GM12878 (cell line): ENCODE measurements around the gene CADPS. TPM values are rescaled to one million over a fixed set of nuclear protein-coding genes. Genes with fewer than 3 reads are reported as not detected.

Experiments
- ATAC-seq: fragments of 200-7000 bp; cut with Tn5 transposase; 3 replicates; pipeline ENCODE4 v1.9.1; 2020; ENCODE audit warnings: mild to moderate bottlenecking, moderate library complexity
- BruUV-seq: library from RNA; stranded (reverse); fragments of 400-500 nt; replicated peaks from 2 replicates; lab custom pipeline; 2021; lab: Mats Ljungman, UMichigan
- CTCF ChIA-PET: fragments of 300-600 bp; sonication (Branson Sonifier 250); formaldehyde crosslinking; extraction: SDS; loops from one replicate; lab custom pipeline; 2021; ENCODE audit warnings: inconsistent platforms; lab: Yijun Ruan, JAX
- POLR2A ChIA-PET: fragments of 350-600 bp; formaldehyde crosslinking; extraction: SDS; loops from one replicate; lab custom pipeline; 2021; ENCODE audit warnings: inconsistent platforms; lab: Charles Lee
- RAD21 ChIA-PET: fragments of 300-600 bp; sonication (Branson Sonifier 250); formaldehyde crosslinking; loops from one replicate; lab custom pipeline; 2023; ENCODE audit warnings: antibody characterized with exemption; ENCODE audit not compliant: unreplicated experiment; lab: Charles Lee
- SMC1A ChIA-PET: fragments of 300-600 bp; sonication (Branson Sonifier 250); formaldehyde crosslinking; loops from one replicate; lab custom pipeline; 2023; ENCODE audit not compliant: unreplicated experiment, uncharacterized antibody; lab: Charles Lee
- DNase-seq: peaks from one replicate; pipeline ENCODE4 v3.0.0-alpha.2; 2011; ENCODE audit warnings: low read depth, low spot score
- FAIRE-seq: peaks from 3 replicates; lab custom pipeline; 2011; peaks lifted over from hg19 to GRCh38; lab: Jason Lieb, UNC
- H2AFZ ChIP-seq: 2 replicates; pipeline ENCODE4 v1.6.0; 2011; ENCODE audit warnings: low read depth, low read length, control low read depth; ENCODE audit not compliant: control insufficient read depth
- H3K27ac ChIP-seq: 2 replicates; pipeline ENCODE4 v1.5.1; 2011; ENCODE audit warnings: control low read depth; ENCODE audit not compliant: control insufficient read depth, insufficient read depth
- H3K27me3 ChIP-seq, 2 experiments: replicated peaks in 1 of 2; 2 replicates each; pipeline versions ENCODE4 v1.6.0 to v1.6.1; 2011; ENCODE audit warnings: low read length in 1 of 2; ENCODE audit not compliant: control insufficient read depth in 2 of 2, insufficient read depth in 2 of 2
- H3K36me3 ChIP-seq, 2 experiments: 2 replicates each; pipeline ENCODE4 v1.5.1; 2011; ENCODE audit warnings: low read length in 1 of 2; ENCODE audit not compliant: control insufficient read depth in 2 of 2, insufficient read depth in 2 of 2
- H3K4me1 ChIP-seq: 2 replicates; pipeline ENCODE4 v1.6.1; 2011; ENCODE audit warnings: mild to moderate bottlenecking, low read length, moderate library complexity, mixed read lengths; ENCODE audit not compliant: control insufficient read depth, insufficient read depth
- H3K4me2 ChIP-seq: 2 replicates; pipeline ENCODE4 v1.6.0; 2011; ENCODE audit warnings: control low read depth; ENCODE audit not compliant: control insufficient read depth, insufficient read depth
- H3K4me3 ChIP-seq: fragments of 200-600 bp; sonication (generic); 2 replicates; pipeline ENCODE4 v1.5.1; 2016
- H3K79me2 ChIP-seq: 2 replicates; pipeline ENCODE4 v1.6.0; 2011; ENCODE audit warnings: low read length; ENCODE audit not compliant: control insufficient read depth, insufficient read depth
- H3K9ac ChIP-seq: 2 replicates; pipeline ENCODE4 v1.8.0; 2011; ENCODE audit warnings: low read length, control low read depth, mixed read lengths; ENCODE audit not compliant: control insufficient read depth, insufficient read depth
- H3K9me3 ChIP-seq: replicated peaks from 3 replicates; pipeline ENCODE4 v1.5.1; 2011; ENCODE audit warnings: mild to moderate bottlenecking, low read length; ENCODE audit not compliant: control insufficient read depth, insufficient read depth
- H4K20me1 ChIP-seq: 2 replicates; pipeline ENCODE4 v1.6.0; 2011; ENCODE audit not compliant: control insufficient read depth, insufficient read depth
- CEBPZ ChIP-seq: fragments of 150-350 bp; IDR thresholded peaks from 2 replicates; pipeline ENCODE4 v1.6.1; 2016; ENCODE audit warnings: low read depth, low read length
- IRF3 ChIP-seq: fragments of 450-650 bp; IDR thresholded peaks from 2 replicates; pipeline ENCODE4 v1.6.1; 2014; ENCODE audit warnings: mild to moderate bottlenecking
- MYC ChIP-seq: IDR thresholded peaks from 2 replicates; pipeline ENCODE4 v1.6.1; 2011; ENCODE audit warnings: mild to moderate bottlenecking, low read length, moderate library complexity, inconsistent platforms; ENCODE audit not compliant: insufficient read depth, insufficient replicate concordance, insufficient read length, severe bottlenecking
- NRF1 ChIP-seq: conservative IDR thresholded peaks from 2 replicates; pipeline ENCODE4 v1.6.1; 2011; ENCODE audit warnings: mild to moderate bottlenecking, low read depth, low read length, improper control_type of control experiment
- SMAD1 ChIP-seq: fragments of 450-650 bp; IDR thresholded peaks from 2 replicates; pipeline ENCODE4 v1.6.1; 2018; ENCODE audit warnings: mild to moderate bottlenecking, low read depth; ENCODE audit not compliant: partially characterized antibody
- SP1 ChIP-seq: IDR thresholded peaks from one replicate; pipeline ENCODE4 v1.6.1; 2011; ENCODE audit warnings: low read depth, low read length
- STAT3 ChIP-seq: IDR thresholded peaks from 2 replicates; pipeline ENCODE4 v1.6.1; 2011; ENCODE audit warnings: low read depth, low read length, improper control_type of control experiment
- ZSCAN29 ChIP-seq: fragments of 450-650 bp; IDR thresholded peaks from 2 replicates; pipeline ENCODE4 v1.6.1; 2017; ENCODE audit warnings: mild to moderate bottlenecking, moderate library complexity
- WGBS: methylation state at CpG from one replicate; pipeline ENCODE4 v1.1.6; 2016; ENCODE audit warnings: low lambda C conversion rate; ENCODE audit not compliant: insufficient replicate concordance, insufficient coverage; ENCODE audit errors: missing lambda C conversion rate; 5-methylcytosine and 5-hydroxymethylcytosine counted together
- in situ Hi-C: fragments of 300-500 bp; cut with MboI; formaldehyde crosslinking; loops from 9 replicates; pipeline ENCODE4 v1.14.3; 2018; ENCODE audit warnings: mixed read lengths
- intact Hi-C: fragments of 100-400 bp; cut with micrococcal nuclease; formaldehyde crosslinking; loops from one replicate; pipeline ENCODE4 v1.14.2; 2022; ENCODE audit not compliant: unreplicated experiment
- polyA plus RNA-seq, 11 experiments: library from polyadenylated mRNA; depleted of rRNA in 4 of 11; unstranded in 6 of 11; stranded (reverse) in 5 of 11; fragments of >200 nt; fragmentation: Nextera tagmentation in 4 of 11; fragmentation: Illumina TruSeq in 1 of 11; extraction: Ambion mirVana in 4 of 11; extraction: Trizol in 1 of 11; gene quantifications; 1 replicate in 1 of 11; 2 replicates in 10 of 11; pipeline versions ENCODE4 v1.2.1 to v1.2.3, GENCODE V29; 2011 to 2016; ENCODE audit warnings: inconsistent platforms in 2 of 11, missing spikeins in 2 of 11, low read depth in 1 of 11
- total RNA-seq, 4 experiments: library from RNA; depleted of rRNA in 3 of 4; stranded (reverse); fragments of >200 nt in 3 of 4; fragmentation: Illumina TruSeq in 1 of 4; extraction: Trizol in 1 of 4; gene quantifications; 2 replicates each; pipeline versions ENCODE4 v1.2.1 to v1.2.3, GENCODE V29; 2013 to 2021
- TF ChIP-seq, protein P1 (sequence below): fragments of 450-650 bp; formaldehyde crosslinking; IDR thresholded peaks from 2 replicates; pipeline ENCODE4 v1.4.0; 2022; ENCODE audit warnings: mild to moderate bottlenecking, moderate library complexity
- TF ChIP-seq, protein P2 (sequence below): fragments of 450-650 bp; IDR thresholded peaks from 2 replicates; pipeline ENCODE4 v1.6.1; 2017; ENCODE audit warnings: antibody characterized with exemption, mild to moderate bottlenecking, moderate library complexity

The CADPS gene
- total and polyA plus RNA-seq, 10 of the 15 experiments (the other 5 are each of a cell fraction or from before 2014, with no cell fraction given), result 0.20 TPM; not detected in 9

- TF ChIP-seq SMAD1, result no peak
- TF ChIP-seq, all 136 proteins: peak for 0
Measured at GRCh38 chr3:62433396-62433795, 441.8 kb downstream of the CADPS start (continued).

- intact Hi-C loops, result no loop called here
- RAD21 ChIA-PET, result no interaction called here
- SMC1A ChIA-PET, result no interaction called here
- 68% methylated on average over 10 of the region's 10 CpGs for WGBS
- FAIRE-seq, result no peak
- H3K27me3 ChIP-seq, result no peaks in the 10 kb centered on the region
- H3K4me3 ChIP-seq, result no peak overlapping the region
- CTCF ChIA-PET, result interaction anchor here (1.1 kb wide), 1 partner anchor 24 kb away, joined by 3 read pairs; no protein-coding TSS in a partner anchor
- H3K79me2 ChIP-seq, result no peaks in the 10 kb centered on the region
- POLR2A ChIA-PET, result no interaction called here
- no peaks in the 10 kb centered on the region for H3K9me3 ChIP-seq
- in situ Hi-C loops, result no loop called here
- no peak overlapping the region for H2AFZ ChIP-seq
- H3K4me2 ChIP-seq, result no peak overlapping the region
- no TSS peak for BruUV-seq
- H3K27ac ChIP-seq, result no peak overlapping the region
- TF ChIP-seq, protein P1, sequence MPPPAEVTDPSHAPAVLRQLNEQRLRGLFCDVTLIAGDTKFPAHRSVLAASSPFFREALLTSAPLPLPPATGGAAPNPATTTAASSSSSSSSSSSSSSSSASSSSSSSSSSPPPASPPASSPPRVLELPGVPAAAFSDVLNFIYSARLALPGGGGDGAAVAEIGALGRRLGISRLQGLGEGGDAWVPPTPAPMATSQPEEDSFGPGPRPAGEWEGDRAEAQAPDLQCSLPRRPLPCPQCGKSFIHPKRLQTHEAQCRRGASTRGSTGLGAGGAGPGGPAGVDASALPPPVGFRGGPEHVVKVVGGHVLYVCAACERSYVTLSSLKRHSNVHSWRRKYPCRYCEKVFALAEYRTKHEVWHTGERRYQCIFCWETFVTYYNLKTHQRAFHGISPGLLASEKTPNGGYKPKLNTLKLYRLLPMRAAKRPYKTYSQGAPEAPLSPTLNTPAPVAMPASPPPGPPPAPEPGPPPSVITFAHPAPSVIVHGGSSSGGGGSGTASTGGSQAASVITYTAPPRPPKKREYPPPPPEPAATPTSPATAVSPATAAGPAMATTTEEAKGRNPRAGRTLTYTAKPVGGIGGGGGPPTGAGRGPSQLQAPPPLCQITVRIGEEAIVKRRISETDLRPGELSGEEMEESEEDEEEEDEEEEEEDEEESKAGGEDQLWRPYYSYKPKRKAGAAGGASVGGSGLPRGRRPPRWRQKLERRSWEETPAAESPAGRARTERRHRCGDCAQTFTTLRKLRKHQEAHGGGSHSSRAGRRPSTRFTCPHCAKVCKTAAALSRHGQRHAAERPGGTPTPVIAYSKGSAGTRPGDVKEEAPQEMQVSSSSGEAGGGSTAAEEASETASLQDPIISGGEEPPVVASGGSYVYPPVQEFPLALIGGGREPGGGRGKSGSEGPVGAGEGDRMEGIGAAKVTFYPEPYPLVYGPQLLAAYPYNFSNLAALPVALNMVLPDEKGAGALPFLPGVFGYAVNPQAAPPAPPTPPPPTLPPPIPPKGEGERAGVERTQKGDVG (CRISPR knock-in tag), result no peak
- TF ChIP-seq SP1 (no peak), NRF1 (no peak), CEBPZ (no peak), STAT3 (no peak), IRF3 (no peak), ZSCAN29 (no peak), MYC (no peak)
- TF ChIP-seq, protein P2, sequence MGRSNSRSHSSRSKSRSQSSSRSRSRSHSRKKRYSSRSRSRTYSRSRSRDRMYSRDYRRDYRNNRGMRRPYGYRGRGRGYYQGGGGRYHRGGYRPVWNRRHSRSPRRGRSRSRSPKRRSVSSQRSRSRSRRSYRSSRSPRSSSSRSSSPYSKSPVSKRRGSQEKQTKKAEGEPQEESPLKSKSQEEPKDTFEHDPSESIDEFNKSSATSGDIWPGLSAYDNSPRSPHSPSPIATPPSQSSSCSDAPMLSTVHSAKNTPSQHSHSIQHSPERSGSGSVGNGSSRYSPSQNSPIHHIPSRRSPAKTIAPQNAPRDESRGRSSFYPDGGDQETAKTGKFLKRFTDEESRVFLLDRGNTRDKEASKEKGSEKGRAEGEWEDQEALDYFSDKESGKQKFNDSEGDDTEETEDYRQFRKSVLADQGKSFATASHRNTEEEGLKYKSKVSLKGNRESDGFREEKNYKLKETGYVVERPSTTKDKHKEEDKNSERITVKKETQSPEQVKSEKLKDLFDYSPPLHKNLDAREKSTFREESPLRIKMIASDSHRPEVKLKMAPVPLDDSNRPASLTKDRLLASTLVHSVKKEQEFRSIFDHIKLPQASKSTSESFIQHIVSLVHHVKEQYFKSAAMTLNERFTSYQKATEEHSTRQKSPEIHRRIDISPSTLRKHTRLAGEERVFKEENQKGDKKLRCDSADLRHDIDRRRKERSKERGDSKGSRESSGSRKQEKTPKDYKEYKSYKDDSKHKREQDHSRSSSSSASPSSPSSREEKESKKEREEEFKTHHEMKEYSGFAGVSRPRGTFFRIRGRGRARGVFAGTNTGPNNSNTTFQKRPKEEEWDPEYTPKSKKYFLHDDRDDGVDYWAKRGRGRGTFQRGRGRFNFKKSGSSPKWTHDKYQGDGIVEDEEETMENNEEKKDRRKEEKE, result no peak
- TF ChIP-seq, all 136 proteins: peak for 0
- no peaks in the 10 kb centered on the region for H3K4me1 ChIP-seq
- no peak for DNase-seq
- no peak for ATAC-seq
- no peaks in the 10 kb centered on the region for H3K36me3 ChIP-seq
- H4K20me1 ChIP-seq, result no peaks in the 10 kb centered on the region
- H3K9ac ChIP-seq, result no peak overlapping the region
Measured at GRCh38 chr3:62421207-62421606, 454.0 kb downstream of the CADPS start.
